ENCODE data around the gene LRP6. TPM values are rescaled to one million over a fixed set of nuclear protein-coding genes. Genes with fewer than 3 reads are reported as not detected.

Gene LRP6
- total RNA-seq, 1 experiment from 2014 or later: 72.8 TPM

DNA sequence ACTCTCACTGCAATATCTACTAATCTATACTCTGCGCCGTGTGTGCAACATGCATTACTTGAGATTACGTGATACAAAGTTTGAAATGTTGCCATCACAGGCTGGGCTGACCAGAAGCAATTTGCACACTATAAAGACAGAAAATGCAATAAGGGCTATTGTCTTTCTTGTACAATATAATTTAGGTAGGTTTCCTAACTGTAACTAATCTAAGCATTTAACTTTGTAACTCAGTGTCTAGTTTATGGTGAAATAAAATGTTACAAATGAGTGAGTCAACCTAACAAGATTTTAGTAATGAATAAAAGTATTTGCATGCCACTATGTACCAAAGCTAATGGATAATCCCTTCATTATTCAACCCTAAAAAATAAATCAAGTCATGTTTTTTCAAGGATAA is 57.8 kb downstream of the LRP6 start:
- H3K4me3 Mint-ChIP-seq: no peak overlapping the region
- no peak for TF ChIP-seq RORB (CRISPR knock-in tag; IDR thresholded peaks at IDR 0.05)
- no peak for TF ChIP-seq GABPB1 (CRISPR knock-in tag; IDR thresholded peaks at IDR 0.05)
- TF ChIP-seq, protein P1, sequence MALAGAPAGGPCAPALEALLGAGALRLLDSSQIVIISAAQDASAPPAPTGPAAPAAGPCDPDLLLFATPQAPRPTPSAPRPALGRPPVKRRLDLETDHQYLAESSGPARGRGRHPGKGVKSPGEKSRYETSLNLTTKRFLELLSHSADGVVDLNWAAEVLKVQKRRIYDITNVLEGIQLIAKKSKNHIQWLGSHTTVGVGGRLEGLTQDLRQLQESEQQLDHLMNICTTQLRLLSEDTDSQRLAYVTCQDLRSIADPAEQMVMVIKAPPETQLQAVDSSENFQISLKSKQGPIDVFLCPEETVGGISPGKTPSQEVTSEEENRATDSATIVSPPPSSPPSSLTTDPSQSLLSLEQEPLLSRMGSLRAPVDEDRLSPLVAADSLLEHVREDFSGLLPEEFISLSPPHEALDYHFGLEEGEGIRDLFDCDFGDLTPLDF (CRISPR knock-in tag; IDR thresholded peaks at IDR 0.05): no peak
- no peak for TF ChIP-seq HMGA2 (CRISPR knock-in tag; IDR thresholded peaks at IDR 0.05)
- TF ChIP-seq MXD4 (CRISPR knock-in tag; IDR thresholded peaks at IDR 0.05; ENCODE audit: borderline replicate concordance): no peak
- TF ChIP-seq, protein P2, sequence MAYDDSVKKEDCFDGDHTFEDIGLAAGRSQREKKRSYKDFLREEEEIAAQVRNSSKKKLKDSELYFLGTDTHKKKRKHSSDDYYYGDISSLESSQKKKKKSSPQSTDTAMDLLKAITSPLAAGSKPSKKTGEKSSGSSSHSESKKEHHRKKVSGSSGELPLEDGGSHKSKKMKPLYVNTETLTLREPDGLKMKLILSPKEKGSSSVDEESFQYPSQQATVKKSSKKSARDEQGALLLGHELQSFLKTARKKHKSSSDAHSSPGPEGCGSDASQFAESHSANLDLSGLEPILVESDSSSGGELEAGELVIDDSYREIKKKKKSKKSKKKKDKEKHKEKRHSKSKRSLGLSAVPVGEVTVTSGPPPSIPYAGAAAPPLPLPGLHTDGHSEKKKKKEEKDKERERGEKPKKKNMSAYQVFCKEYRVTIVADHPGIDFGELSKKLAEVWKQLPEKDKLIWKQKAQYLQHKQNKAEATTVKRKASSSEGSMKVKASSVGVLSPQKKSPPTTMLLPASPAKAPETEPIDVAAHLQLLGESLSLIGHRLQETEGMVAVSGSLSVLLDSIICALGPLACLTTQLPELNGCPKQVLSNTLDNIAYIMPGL (CRISPR knock-in tag; IDR thresholded peaks at IDR 0.05): no peak
- TF ChIP-seq, protein P3, sequence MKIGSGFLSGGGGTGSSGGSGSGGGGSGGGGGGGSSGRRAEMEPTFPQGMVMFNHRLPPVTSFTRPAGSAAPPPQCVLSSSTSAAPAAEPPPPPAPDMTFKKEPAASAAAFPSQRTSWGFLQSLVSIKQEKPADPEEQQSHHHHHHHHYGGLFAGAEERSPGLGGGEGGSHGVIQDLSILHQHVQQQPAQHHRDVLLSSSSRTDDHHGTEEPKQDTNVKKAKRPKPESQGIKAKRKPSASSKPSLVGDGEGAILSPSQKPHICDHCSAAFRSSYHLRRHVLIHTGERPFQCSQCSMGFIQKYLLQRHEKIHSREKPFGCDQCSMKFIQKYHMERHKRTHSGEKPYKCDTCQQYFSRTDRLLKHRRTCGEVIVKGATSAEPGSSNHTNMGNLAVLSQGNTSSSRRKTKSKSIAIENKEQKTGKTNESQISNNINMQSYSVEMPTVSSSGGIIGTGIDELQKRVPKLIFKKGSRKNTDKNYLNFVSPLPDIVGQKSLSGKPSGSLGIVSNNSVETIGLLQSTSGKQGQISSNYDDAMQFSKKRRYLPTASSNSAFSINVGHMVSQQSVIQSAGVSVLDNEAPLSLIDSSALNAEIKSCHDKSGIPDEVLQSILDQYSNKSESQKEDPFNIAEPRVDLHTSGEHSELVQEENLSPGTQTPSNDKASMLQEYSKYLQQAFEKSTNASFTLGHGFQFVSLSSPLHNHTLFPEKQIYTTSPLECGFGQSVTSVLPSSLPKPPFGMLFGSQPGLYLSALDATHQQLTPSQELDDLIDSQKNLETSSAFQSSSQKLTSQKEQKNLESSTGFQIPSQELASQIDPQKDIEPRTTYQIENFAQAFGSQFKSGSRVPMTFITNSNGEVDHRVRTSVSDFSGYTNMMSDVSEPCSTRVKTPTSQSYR (CRISPR knock-in tag; IDR thresholded peaks at IDR 0.05): no peak
- H3K27me3 Mint-ChIP-seq (ENCODE audit: low read depth): no peaks in the 10 kb centered on the region
- H3K9me3 Mint-ChIP-seq: no peaks in the 10 kb centered on the region
- no peaks in the 10 kb centered on the region for H3K36me3 Mint-ChIP-seq
- POLR2A ChIA-PET: no interaction called here
- no peak overlapping the region for H3K27ac Mint-ChIP-seq
- ATAC-seq (no peak), DNase-seq (ENCODE audit: low spot score) (no peak)
- CTCF ChIA-PET: no interaction called here
- H3K4me1 Mint-ChIP-seq: peaks cover 26% of the 10 kb centered on the region

DNA sequence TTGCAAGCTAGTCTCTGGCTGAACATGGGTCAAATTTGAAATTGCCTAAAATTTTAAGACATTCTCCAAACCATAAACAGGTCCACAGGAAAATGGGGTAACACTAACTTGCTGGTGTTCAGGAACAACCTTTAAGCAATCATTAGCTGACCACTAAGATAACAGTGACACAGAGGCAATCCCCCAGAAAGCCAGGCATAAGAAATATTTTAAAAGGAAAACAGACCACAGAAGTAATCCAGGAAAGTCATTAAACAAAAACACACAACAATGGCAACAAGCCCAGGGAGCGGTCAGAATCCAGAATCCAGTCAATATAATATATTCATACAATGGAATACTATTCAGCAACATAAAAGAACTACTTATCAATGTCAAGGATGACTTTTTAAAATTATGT is 59.1 kb downstream of the LRP6 start:
- Mint-ChIP-seq H3K27me3 (ENCODE audit: low read depth) (no peaks in the 10 kb centered on the region), H3K36me3 (peaks cover under 1% of the 10 kb centered on the region; the same call in 1 of the 2 replicates), H3K27ac (peak overlapping the region; percentile 25; the same call in 1 of the 2 replicates), H3K4me1 (peaks cover 23% of the 10 kb centered on the region), H3K4me3 (no peak overlapping the region), H3K9me3 (no peaks in the 10 kb centered on the region)
- no peak for DNase-seq (ENCODE audit: low spot score)
- ChIA-PET CTCF (no interaction called here), POLR2A (no interaction called here)
- no peak for ATAC-seq
- TF ChIP-seq, protein P4, sequence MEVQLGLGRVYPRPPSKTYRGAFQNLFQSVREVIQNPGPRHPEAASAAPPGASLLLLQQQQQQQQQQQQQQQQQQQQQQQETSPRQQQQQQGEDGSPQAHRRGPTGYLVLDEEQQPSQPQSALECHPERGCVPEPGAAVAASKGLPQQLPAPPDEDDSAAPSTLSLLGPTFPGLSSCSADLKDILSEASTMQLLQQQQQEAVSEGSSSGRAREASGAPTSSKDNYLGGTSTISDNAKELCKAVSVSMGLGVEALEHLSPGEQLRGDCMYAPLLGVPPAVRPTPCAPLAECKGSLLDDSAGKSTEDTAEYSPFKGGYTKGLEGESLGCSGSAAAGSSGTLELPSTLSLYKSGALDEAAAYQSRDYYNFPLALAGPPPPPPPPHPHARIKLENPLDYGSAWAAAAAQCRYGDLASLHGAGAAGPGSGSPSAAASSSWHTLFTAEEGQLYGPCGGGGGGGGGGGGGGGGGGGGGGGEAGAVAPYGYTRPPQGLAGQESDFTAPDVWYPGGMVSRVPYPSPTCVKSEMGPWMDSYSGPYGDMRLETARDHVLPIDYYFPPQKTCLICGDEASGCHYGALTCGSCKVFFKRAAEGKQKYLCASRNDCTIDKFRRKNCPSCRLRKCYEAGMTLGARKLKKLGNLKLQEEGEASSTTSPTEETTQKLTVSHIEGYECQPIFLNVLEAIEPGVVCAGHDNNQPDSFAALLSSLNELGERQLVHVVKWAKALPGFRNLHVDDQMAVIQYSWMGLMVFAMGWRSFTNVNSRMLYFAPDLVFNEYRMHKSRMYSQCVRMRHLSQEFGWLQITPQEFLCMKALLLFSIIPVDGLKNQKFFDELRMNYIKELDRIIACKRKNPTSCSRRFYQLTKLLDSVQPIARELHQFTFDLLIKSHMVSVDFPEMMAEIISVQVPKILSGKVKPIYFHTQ (CRISPR knock-in tag; IDR thresholded peaks at IDR 0.05): no peak
- TF ChIP-seq GTF2I (CRISPR knock-in tag; conservative IDR thresholded peaks at IDR 0.05): no peak

DNA sequence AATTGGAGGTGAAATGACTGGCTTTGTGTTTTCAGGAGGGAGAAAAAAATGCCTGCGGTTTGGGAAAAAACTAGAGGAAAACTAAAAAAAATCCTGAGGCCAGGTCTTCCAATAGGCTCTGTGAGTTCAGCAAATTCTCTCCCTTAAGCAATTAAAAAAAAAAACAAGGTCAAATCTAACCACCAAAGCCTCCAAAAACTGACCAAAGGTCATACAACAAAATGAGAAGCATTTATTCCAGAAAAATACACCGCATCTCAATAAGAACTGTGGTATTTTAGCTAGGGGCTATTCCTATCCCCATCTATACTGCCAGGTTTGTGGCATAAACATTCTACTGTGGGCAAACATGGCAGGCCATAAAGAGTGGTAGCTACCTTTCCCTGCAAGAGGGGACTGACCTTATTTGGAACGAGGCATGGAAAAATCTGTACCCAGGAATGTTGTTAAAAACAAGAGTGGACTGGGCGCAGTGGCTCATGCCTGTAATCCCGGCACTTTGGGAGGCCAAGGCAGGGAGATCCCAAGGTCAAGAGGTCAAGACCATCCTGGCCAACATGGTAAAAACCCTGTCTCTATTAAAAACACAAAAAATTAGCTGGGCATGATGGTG is 60.0 kb downstream of the LRP6 start:
- TF ChIP-seq SMAD4 (CRISPR knock-in tag; IDR thresholded peaks at IDR 0.05): no peak
- 0 out of 2 replicates have a peak, but pooled peaks have one; percentile 20 for TF ChIP-seq ZNF121 (CRISPR knock-in tag; IDR thresholded peaks at IDR 0.05)
- peaks cover 9% of the 10 kb centered on the region for H3K36me3 Mint-ChIP-seq
- POLR2A ChIA-PET: no interaction called here
- H3K27me3 Mint-ChIP-seq (ENCODE audit: low read depth): no peaks in the 10 kb centered on the region
- CTCF ChIA-PET: no interaction called here
- DNase-seq (ENCODE audit: low spot score): no peak
- H3K9me3 Mint-ChIP-seq: no peaks in the 10 kb centered on the region
- no peak overlapping the region for H3K27ac Mint-ChIP-seq
- ATAC-seq: no peak
- H3K4me1 Mint-ChIP-seq: peaks cover 21% of the 10 kb centered on the region
- no peak overlapping the region for H3K4me3 Mint-ChIP-seq

Measured in WTC11 (cell line).